OCI-LY3 (cell line): ENCODE results near the gene ERC2.

Experiments
- H2AFZ ChIP-seq: fragments of 200-600, 300-600 bp; shearing (Covaris generic); 2 replicates; pipeline ENCODE4 v1.6.0; 2014; ENCODE audit warnings: antibody characterized with exemption, low read depth, low read length
- H3K27ac ChIP-seq: fragments of 200-600, 300-600 bp; sonication (generic); 2 replicates; pipeline ENCODE4 v1.5.1; 2014; ENCODE audit warnings: mild to moderate bottlenecking, low read length, moderate library complexity, mixed read lengths
- H3K27me3 ChIP-seq: fragments of 200-600, 300-600 bp; sonication (generic); 2 replicates; pipeline ENCODE4 v1.6.1; 2014; ENCODE audit warnings: low read depth, low read length, mixed read lengths
- H3K36me3 ChIP-seq: fragments of 200-600, 300-600 bp; sonication (generic); replicated peaks from 2 replicates; pipeline ENCODE3; 2014; ENCODE audit warnings: low read depth, low read length, mixed read lengths
- H3K4me1 ChIP-seq: fragments of 300-600, 200-600 bp; sonication (generic); 2 replicates; pipeline ENCODE4 v1.6.1; 2014; ENCODE audit warnings: low read length, mixed read lengths
- H3K4me2 ChIP-seq: fragments of 200-600, 300-600 bp; sonication (generic); 2 replicates; pipeline ENCODE4 v1.6.1; 2014; ENCODE audit warnings: low read length, mixed read lengths
- H3K4me3 ChIP-seq: fragments of 300-600, 200-600 bp; sonication (generic); 2 replicates; pipeline ENCODE4 v1.5.1; 2014; ENCODE audit warnings: antibody characterized with exemption, mild to moderate bottlenecking, low read length, moderate library complexity
- H3K79me2 ChIP-seq: fragments of 300-600, 200-600 bp; shearing (Covaris generic); 2 replicates; pipeline ENCODE4 v1.6.1; 2014; ENCODE audit warnings: mild to moderate bottlenecking, low read length, mixed read lengths
- H3K9ac ChIP-seq: fragments of 300-600, 200-600 bp; shearing (Covaris generic); 2 replicates; pipeline ENCODE4 v1.6.0; 2014; ENCODE audit warnings: mild to moderate bottlenecking, low read length, moderate library complexity
- H3K9me3 ChIP-seq: fragments of 200-600, 300-600 bp; shearing (Covaris generic); 2 replicates; pipeline ENCODE4 v1.6.1; 2014; ENCODE audit warnings: low read length, mixed read lengths; ENCODE audit not compliant: insufficient read depth
- H4K20me1 ChIP-seq: fragments of 200-600, 300-600 bp; sonication (generic); 2 replicates; pipeline ENCODE4 v1.6.1; 2016; ENCODE audit warnings: low read length, mixed read lengths; ENCODE audit not compliant: insufficient read depth
- EZH2phosphoT487 ChIP-seq: fragments of 200-600 bp; shearing (Covaris generic); IDR thresholded peaks from 2 replicates; pipeline ENCODE4 v1.6.1; 2018; ENCODE audit warnings: antibody characterized with exemption, mixed run types, low read depth
- TF ChIP-seq, protein P1 (sequence below): fragments of 200-600, 300-600 bp; sonication (generic); IDR thresholded peaks from 2 replicates; pipeline ENCODE4 v1.5.1; 2014; ENCODE audit warnings: antibody characterized with exemption, low read length, low read depth

The ERC2 gene

DNA sequence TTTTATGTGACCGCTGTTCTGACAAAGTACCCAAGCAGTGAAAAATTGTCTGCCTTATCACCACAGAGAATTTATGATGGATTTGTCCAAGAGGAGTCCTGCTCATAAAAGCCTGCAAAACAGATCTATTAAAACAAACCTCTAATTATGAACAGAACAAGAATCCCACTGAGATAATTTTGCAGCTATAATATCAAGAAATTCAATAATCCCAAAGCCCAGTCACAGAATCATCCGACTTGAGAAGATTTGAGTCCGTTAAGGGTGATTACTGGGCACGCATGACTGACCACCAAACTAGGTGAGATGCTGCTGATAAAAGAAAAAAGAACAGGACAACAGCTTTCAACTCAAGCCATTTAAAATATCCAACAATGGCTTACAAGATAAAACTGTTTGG lies 750.2 kb downstream of the ERC2 start:
- no peak overlapping the region for H3K4me2 ChIP-seq
- H3K27me3 ChIP-seq, result peaks cover 11% of the 10 kb centered on the region
- H2AFZ ChIP-seq, result no peak overlapping the region
- no peaks in the 10 kb centered on the region for H3K79me2 ChIP-seq
- peaks cover 23% of the 10 kb centered on the region for H3K4me1 ChIP-seq
- TF ChIP-seq, protein P1, sequence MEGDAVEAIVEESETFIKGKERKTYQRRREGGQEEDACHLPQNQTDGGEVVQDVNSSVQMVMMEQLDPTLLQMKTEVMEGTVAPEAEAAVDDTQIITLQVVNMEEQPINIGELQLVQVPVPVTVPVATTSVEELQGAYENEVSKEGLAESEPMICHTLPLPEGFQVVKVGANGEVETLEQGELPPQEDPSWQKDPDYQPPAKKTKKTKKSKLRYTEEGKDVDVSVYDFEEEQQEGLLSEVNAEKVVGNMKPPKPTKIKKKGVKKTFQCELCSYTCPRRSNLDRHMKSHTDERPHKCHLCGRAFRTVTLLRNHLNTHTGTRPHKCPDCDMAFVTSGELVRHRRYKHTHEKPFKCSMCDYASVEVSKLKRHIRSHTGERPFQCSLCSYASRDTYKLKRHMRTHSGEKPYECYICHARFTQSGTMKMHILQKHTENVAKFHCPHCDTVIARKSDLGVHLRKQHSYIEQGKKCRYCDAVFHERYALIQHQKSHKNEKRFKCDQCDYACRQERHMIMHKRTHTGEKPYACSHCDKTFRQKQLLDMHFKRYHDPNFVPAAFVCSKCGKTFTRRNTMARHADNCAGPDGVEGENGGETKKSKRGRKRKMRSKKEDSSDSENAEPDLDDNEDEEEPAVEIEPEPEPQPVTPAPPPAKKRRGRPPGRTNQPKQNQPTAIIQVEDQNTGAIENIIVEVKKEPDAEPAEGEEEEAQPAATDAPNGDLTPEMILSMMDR, result no peak
- no peak for TF ChIP-seq EZH2phosphoT487
- no peak overlapping the region for H3K27ac ChIP-seq
- no peak overlapping the region for H3K9ac ChIP-seq
- no peaks in the 10 kb centered on the region for H3K36me3 ChIP-seq
- H4K20me1 ChIP-seq, result no peaks in the 10 kb centered on the region
- H3K4me3 ChIP-seq, result no peak overlapping the region
- H3K9me3 ChIP-seq, result no peaks in the 10 kb centered on the region

DNA sequence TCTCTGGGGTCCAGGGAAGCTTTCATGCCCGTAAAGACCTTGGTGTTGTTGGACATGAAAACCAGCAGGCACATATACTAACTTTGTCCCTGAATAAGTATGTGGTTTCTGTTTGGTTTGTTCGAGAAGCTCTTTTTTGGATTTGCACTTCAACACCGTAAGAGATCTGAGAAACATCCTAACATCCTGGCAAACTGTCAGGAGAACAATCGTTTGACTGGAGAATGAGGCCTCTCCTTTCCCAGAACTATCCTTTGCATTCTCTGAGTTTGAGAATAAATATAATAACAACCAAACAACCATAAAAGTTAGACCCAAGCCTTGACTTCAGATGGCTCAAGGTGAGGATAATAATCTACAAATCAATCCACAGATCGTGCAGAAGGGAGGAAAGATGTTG lies 750.8 kb downstream of the ERC2 start:
- no peaks in the 10 kb centered on the region for H3K79me2 ChIP-seq
- no peak overlapping the region for H3K4me2 ChIP-seq
- H3K27me3 ChIP-seq, result peaks cover 11% of the 10 kb centered on the region
- H3K9me3 ChIP-seq, result no peaks in the 10 kb centered on the region
- H3K27ac ChIP-seq, result no peak overlapping the region
- TF ChIP-seq, protein P1, result no peak
- TF ChIP-seq EZH2phosphoT487, result no peak
- H3K4me3 ChIP-seq, result no peak overlapping the region
- peaks cover 17% of the 10 kb centered on the region for H3K4me1 ChIP-seq
- no peaks in the 10 kb centered on the region for H3K36me3 ChIP-seq
- H2AFZ ChIP-seq, result no peak overlapping the region
- no peaks in the 10 kb centered on the region for H4K20me1 ChIP-seq
- no peak overlapping the region for H3K9ac ChIP-seq

- Histone ChIP-seq H2AFZ (no peak overlapping the region), H3K36me3 (no peaks in the 10 kb centered on the region), H3K4me3 (no peak overlapping the region), H3K4me1 (peaks cover 9% of the 10 kb centered on the region), H3K27ac (no peak overlapping the region), H3K9me3 (no peaks in the 10 kb centered on the region), H3K4me2 (no peak overlapping the region), H4K20me1 (no peaks in the 10 kb centered on the region), H3K9ac (no peak overlapping the region), H3K79me2 (no peaks in the 10 kb centered on the region), H3K27me3 (peaks cover 11% of the 10 kb centered on the region)
- TF ChIP-seq, protein P1, result no peak
- TF ChIP-seq EZH2phosphoT487, result no peak
Measured at GRCh38 chr3:55716611-55717225, 751.5 kb downstream of the ERC2 start.

DNA sequence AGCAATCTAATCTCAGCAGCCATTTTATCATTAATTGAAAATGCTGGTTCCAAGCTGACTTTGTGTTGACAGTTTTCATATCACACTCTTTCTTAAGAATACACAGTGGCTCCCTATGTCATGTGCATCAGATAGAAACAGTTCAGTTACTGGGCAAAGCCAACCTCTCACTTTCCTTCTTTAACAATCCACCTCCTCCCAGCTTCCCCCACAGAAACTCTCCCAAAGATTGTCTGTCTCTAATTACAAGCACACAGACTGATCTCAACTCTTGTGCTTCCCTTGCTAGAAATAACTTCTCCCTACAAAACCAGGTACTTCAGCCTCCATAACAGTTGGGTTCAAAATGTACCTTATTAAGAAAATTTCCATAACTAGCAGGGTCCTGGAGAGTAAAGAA lies 752.2 kb downstream of the ERC2 start:
- Histone ChIP-seq H3K79me2 (no peaks in the 10 kb centered on the region), H3K36me3 (no peaks in the 10 kb centered on the region), H2AFZ (no peak overlapping the region), H3K27me3 (peaks cover 11% of the 10 kb centered on the region), H3K9ac (no peak overlapping the region), H3K4me2 (no peak overlapping the region), H4K20me1 (no peaks in the 10 kb centered on the region), H3K4me1 (peaks cover 2% of the 10 kb centered on the region; the same call in 1 of the 2 replicates), H3K9me3 (no peaks in the 10 kb centered on the region), H3K4me3 (no peak overlapping the region), H3K27ac (no peak overlapping the region)
- TF ChIP-seq, protein P1, result no peak
